ENCODE measurements around the gene LRP1B.
"Not testable (repeated sequence)": the region's sequence is repeated elsewhere in the genome, so short reads cannot be mapped to it uniquely, and the experiment has no call there.

LRP1B gene

DNA sequence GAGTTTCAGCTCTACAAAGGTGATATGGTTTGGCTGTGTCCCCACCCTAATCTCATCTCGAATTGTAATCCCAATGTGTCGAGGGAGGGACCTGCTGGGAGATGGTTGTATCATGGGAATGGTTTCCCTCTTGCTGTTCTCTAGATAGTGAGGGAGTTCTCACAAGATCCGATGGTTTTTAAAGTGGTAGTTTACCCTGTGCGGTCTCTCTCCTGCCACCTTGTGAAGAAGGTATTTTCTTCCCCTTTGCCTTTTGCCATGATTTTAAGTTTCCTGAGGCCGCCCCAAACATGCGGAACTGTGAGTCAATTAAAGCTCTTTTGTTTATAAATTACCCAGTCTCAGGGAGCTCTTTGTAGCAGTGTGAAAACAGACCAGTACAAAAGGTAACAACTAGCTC is 306.0 kb downstream of the LRP1B start:
- no peaks in the 10 kb centered on the region for H3K4me1 Mint-ChIP-seq (ENCODE audit: low read depth)
- DNase-seq (ENCODE audit: low spot score): no peak
- H3K27me3 Mint-ChIP-seq (ENCODE audit: low read depth): no peaks in the 10 kb centered on the region
- no peaks in the 10 kb centered on the region for H3K36me3 Mint-ChIP-seq (ENCODE audit: low read depth)
- no peak overlapping the region for H3K27ac Mint-ChIP-seq
- H3K4me3 Mint-ChIP-seq: no peak overlapping the region
- H3K9me3 Mint-ChIP-seq: peaks cover 21% of the 10 kb centered on the region

DNA sequence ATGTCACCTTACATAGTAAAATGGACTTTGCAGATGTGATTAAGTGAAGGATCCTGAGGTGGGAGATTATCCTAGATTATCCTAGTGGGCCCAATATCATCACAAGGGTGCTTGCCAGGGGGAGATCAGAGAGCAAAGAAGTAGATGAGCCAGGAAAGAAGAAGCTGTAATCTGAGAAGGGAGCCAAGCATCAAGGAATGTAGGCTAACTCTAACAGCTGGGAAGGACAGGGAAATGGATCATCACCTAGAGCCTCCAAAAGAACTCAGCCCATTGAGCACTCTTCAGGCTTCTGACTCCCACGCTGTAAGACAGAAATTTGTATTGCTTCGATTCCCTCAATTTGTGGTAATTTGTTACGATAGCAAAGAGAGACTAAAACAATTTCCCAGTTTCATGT is 309.9 kb downstream of the LRP1B start:
- H3K4me1 Mint-ChIP-seq (ENCODE audit: low read depth): no peaks in the 10 kb centered on the region
- no peak overlapping the region for H3K27ac Mint-ChIP-seq
- no peaks in the 10 kb centered on the region for H3K36me3 Mint-ChIP-seq (ENCODE audit: low read depth)
- peaks cover 32% of the 10 kb centered on the region for H3K9me3 Mint-ChIP-seq
- no peak overlapping the region for H3K4me3 Mint-ChIP-seq
- no peaks in the 10 kb centered on the region for H3K27me3 Mint-ChIP-seq (ENCODE audit: low read depth)
- DNase-seq (ENCODE audit: low spot score): no peak

DNA sequence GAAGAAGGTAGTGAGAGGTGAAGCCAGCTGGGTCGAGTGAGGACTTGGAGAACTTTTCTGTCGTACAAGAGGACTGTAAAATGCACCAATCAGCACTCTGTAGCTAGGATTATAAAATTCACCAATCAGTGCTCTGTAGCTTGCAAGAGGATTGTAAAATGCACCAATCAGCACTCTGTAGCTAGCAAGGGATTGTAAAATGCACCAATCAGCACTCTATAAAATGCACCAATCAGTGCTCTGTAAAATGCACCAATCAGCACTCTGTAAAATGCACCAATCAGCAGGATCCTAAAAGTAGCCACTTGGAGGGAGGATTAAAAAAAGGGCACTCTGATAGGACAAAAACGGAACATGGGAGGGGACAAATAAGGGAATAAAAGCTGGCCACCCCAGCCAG is 315.5 kb downstream of the LRP1B start:
- H3K27me3 Mint-ChIP-seq (ENCODE audit: low read depth); H3K36me3 Mint-ChIP-seq (ENCODE audit: low read depth); H3K4me3 Mint-ChIP-seq; H3K4me1 Mint-ChIP-seq (ENCODE audit: low read depth); DNase-seq (ENCODE audit: low spot score); H3K27ac Mint-ChIP-seq: not testable (repeated sequence)
- H3K9me3 Mint-ChIP-seq: peaks cover 49% of the 10 kb centered on the region

DNA sequence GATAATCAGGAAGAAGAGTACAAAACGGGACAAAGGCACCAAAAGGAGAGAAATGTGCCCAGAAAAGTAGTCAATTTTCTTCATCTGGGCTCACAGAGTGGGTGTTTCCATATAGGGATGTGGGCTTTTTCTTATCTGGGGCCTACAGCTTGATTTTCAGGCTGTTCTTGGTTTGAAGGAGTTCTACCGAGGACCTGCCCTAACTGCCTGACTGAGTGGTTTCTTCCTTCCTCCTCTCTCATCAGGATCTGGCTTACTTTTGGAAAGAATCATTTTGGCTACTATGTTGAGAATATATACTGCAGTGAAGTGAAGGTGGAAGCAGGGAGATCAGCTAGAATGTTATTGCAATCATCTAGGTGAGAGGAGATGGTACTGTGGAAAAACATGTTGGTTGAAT is 316.7 kb downstream of the LRP1B start:
- H3K4me3 Mint-ChIP-seq: no peak overlapping the region
- no peak overlapping the region for H3K27ac Mint-ChIP-seq
- peaks cover 54% of the 10 kb centered on the region for H3K9me3 Mint-ChIP-seq
- H3K4me1 Mint-ChIP-seq (ENCODE audit: low read depth): no peaks in the 10 kb centered on the region
- H3K36me3 Mint-ChIP-seq (ENCODE audit: low read depth): no peaks in the 10 kb centered on the region
- no peaks in the 10 kb centered on the region for H3K27me3 Mint-ChIP-seq (ENCODE audit: low read depth)
- DNase-seq (ENCODE audit: low spot score): no peak

DNA sequence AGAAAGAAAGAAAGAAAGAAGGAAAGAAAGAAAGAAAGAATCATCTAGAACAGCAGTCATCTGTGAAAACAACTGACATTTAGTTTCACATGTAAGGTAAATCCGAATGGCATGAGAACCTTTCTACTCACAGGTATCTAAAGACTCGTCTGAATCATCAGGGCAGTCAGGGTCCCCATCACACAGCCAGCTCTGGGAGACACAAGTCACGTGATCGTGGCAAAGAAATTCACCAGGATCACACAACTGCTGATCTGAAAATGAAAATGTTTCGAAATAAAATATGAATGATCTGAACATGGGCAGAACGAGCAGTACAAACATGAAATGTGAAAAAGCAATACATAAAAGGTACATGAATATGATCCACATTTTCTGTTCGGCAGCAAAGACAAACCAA is 320.7 kb downstream of the LRP1B start:
- DNase-seq (ENCODE audit: low spot score): no peak
- Mint-ChIP-seq H3K36me3 (ENCODE audit: low read depth) (no peaks in the 10 kb centered on the region), H3K4me3 (no peak overlapping the region), H3K27me3 (ENCODE audit: low read depth) (no peaks in the 10 kb centered on the region), H3K9me3 (peaks cover 60% of the 10 kb centered on the region), H3K4me1 (ENCODE audit: low read depth) (no peaks in the 10 kb centered on the region), H3K27ac (no peak overlapping the region)

DNA sequence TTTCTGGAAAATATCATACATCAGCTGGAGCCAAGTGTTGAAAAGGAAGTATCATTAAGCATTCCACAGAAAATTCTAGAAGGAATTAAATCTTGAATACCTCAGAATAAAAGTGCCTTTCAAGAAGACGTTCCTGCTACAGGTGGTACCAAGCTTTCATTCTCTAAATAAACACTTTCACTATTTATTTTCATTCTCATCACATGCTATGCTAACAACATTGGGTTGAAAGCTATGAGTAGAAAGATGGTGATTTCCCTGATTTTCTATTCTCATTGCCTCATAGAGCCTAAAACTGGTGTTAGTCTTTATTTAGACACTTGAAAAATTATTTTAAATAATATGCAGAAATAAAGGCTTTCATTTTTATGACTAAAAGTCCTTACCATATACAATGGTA is 324.7 kb downstream of the LRP1B start:
- Mint-ChIP-seq H3K36me3 (ENCODE audit: low read depth) (no peaks in the 10 kb centered on the region), H3K4me3 (no peak overlapping the region), H3K4me1 (ENCODE audit: low read depth) (no peaks in the 10 kb centered on the region), H3K27ac (no peak overlapping the region), H3K27me3 (ENCODE audit: low read depth) (no peaks in the 10 kb centered on the region), H3K9me3 (peaks cover 48% of the 10 kb centered on the region)
- DNase-seq (ENCODE audit: low spot score): no peak

DNA sequence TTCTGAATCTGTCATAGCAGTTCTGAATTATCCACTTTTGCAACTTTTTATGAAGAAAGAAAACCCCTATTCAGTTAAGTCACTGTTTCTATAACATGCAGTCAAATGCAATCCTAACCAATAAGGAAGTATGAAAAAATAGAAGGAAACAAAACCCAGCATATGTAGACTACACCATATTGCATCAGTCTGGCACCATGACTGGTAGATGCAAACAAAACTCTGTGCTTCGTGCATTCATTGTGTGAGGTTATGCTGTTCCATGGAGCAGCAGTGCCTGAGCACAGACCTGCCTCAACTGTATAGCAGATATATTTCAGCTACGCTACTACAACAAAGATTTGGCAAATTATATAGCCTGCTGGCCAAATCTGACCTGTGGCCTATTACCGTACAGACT is 325.5 kb downstream of the LRP1B start:
- no peak for DNase-seq (ENCODE audit: low spot score)
- no peak overlapping the region for H3K27ac Mint-ChIP-seq
- H3K9me3 Mint-ChIP-seq: peaks cover 45% of the 10 kb centered on the region
- H3K4me3 Mint-ChIP-seq: no peak overlapping the region
- H3K4me1 Mint-ChIP-seq (ENCODE audit: low read depth): no peaks in the 10 kb centered on the region
- no peaks in the 10 kb centered on the region for H3K27me3 Mint-ChIP-seq (ENCODE audit: low read depth)
- H3K36me3 Mint-ChIP-seq (ENCODE audit: low read depth): no peaks in the 10 kb centered on the region

DNA sequence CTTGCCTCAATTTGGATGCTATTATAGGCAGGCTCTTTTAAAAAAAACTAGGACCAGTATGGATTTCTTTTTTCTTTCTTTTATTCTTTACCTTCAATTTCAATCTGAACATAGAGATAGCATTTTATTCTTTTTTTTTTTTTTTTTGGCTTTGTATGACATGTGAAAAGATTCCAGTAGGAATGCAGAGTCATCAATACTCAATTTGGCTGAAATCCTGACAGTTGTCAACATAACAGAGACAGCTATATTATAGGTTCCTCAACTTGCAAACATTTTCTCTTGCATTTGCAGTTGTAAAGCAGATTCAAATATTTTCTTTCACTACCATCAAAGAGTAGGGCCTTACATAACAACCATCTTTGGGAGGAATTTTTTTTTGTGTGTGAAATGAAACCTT is 334.4 kb downstream of the LRP1B start:
- no peak for DNase-seq (ENCODE audit: low spot score)
- Mint-ChIP-seq H3K36me3 (ENCODE audit: low read depth) (no peaks in the 10 kb centered on the region), H3K4me1 (ENCODE audit: low read depth) (no peaks in the 10 kb centered on the region), H3K27ac (no peak overlapping the region), H3K27me3 (ENCODE audit: low read depth) (no peaks in the 10 kb centered on the region), H3K9me3 (peaks cover 10% of the 10 kb centered on the region), H3K4me3 (no peak overlapping the region)

DNA sequence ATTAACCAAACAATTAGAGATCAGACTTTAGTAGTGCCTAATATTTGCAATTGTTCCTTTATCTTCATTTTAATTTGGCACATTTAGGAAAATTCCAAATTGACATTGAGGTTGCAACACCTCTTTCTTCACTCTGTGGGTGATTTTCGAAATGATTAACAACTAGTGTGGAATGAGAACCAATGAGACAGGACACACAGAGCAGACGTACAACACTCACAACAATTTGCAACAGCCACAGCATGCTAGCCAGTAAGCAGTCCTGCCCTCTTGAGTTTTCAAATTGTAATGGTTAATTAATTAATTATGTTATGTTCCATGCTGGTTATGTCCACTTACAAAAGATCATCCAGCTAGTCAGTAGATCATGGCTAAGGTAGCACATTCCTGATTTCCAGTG is 339.3 kb downstream of the LRP1B start:
- Mint-ChIP-seq H3K9me3 (peaks cover 7% of the 10 kb centered on the region), H3K36me3 (ENCODE audit: low read depth) (no peaks in the 10 kb centered on the region), H3K27me3 (ENCODE audit: low read depth) (no peaks in the 10 kb centered on the region), H3K4me3 (no peak overlapping the region), H3K27ac (no peak overlapping the region), H3K4me1 (ENCODE audit: low read depth) (no peaks in the 10 kb centered on the region)
- no peak for DNase-seq (ENCODE audit: low spot score)

DNA sequence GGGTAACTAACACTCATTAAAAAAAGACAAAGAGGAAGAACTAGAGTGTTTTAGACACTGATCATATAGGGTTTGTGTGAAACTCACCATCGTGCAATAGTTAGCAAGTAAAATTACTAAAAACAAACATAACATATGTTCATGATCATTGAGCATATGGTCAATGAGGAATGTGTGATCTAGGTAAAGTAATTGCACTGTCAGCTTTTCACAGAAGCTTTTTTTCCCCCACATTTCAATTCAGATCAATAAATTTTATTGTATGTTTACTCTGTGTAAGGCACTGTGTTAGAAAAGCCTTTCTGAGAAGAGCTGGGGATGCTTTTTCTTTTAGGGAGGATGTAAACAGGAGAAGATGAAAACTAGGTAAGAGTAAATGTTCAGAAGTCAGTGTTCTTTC is 348.2 kb downstream of the LRP1B start:
- H3K27me3 Mint-ChIP-seq (ENCODE audit: low read depth): no peaks in the 10 kb centered on the region
- H3K4me1 Mint-ChIP-seq (ENCODE audit: low read depth): no peaks in the 10 kb centered on the region
- peaks cover 18% of the 10 kb centered on the region for H3K9me3 Mint-ChIP-seq
- no peaks in the 10 kb centered on the region for H3K36me3 Mint-ChIP-seq (ENCODE audit: low read depth)
- no peak for DNase-seq (ENCODE audit: low spot score)
- H3K27ac Mint-ChIP-seq: no peak overlapping the region
- H3K4me3 Mint-ChIP-seq: no peak overlapping the region

DNA sequence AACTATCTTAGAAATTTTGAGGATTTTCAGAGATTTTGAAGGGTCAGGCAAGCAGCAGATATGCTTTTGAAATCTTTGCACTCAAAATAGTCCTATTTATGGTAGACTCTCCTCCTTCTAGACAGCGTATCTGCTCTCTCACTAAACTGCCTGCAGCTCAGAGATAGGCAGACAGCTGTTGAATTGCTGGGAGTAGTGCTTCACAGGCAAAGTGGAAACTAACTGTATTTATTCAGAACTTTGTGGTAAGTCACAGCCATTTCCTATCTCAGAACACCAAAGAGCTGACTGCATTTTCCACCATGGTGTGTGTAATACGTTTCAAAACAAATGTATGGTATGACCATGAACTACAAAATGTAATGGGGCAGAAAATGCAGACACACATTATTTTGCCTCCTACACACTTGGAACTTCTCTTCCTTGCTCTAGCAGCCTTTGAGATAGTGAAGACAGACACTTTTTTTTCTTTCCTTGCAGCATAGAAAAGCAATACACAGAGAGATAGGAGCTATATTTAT is 352.4 kb downstream of the LRP1B start:
- H3K27ac Mint-ChIP-seq: no peak overlapping the region
- H3K4me3 Mint-ChIP-seq: no peak overlapping the region
- no peak for DNase-seq (ENCODE audit: low spot score)
- no peaks in the 10 kb centered on the region for H3K4me1 Mint-ChIP-seq (ENCODE audit: low read depth)
- H3K36me3 Mint-ChIP-seq (ENCODE audit: low read depth): no peaks in the 10 kb centered on the region
- H3K27me3 Mint-ChIP-seq (ENCODE audit: low read depth): no peaks in the 10 kb centered on the region
- peaks cover 21% of the 10 kb centered on the region for H3K9me3 Mint-ChIP-seq

DNA sequence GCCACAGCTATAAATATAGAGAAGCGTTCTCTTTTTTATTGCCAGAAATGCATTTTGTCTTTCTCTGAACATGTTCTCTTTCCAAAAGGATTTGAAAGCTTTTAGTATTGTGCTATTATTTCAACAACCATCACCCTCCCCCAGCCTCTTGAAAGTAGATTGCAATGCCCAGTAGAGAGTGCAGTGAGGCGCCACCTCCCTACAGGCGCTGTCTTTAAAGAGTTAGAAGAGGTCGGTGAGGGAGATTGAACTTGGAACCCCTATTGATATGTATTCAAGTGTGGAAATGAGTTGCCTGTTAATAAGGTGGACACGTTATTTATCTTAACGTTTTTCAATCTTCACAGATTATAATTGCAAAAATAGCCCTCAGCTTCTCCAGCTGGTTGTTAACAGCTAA is 360.3 kb downstream of the LRP1B start:
- H3K27me3 Mint-ChIP-seq (ENCODE audit: low read depth): no peaks in the 10 kb centered on the region
- H3K27ac Mint-ChIP-seq: no peak overlapping the region
- no peaks in the 10 kb centered on the region for H3K36me3 Mint-ChIP-seq (ENCODE audit: low read depth)
- DNase-seq (ENCODE audit: low spot score): no peak
- H3K9me3 Mint-ChIP-seq: peaks cover 17% of the 10 kb centered on the region
- no peaks in the 10 kb centered on the region for H3K4me1 Mint-ChIP-seq (ENCODE audit: low read depth)
- H3K4me3 Mint-ChIP-seq: no peak overlapping the region

DNA sequence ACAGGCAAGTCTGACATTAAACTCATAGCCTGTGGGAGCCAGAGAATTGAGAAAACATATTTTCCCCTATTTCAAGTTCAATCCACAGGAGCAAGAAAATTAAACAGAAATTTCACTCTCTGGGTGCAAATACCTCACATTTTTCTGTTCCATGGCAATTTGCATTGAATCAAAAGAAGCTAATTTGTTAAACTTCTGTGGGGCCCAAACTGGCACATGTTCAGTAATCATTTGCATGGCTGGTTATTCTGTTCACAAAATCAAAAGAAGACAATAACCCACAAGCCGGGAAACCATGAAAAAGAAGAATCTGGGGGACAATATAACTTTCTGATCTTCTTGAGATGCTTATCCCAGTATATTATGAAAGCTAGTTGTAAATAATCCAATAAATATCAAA is 363.1 kb downstream of the LRP1B start:
- Mint-ChIP-seq H3K27ac (no peak overlapping the region), H3K36me3 (ENCODE audit: low read depth) (no peaks in the 10 kb centered on the region), H3K4me3 (no peak overlapping the region), H3K27me3 (ENCODE audit: low read depth) (no peaks in the 10 kb centered on the region), H3K9me3 (peaks cover 9% of the 10 kb centered on the region), H3K4me1 (ENCODE audit: low read depth) (no peaks in the 10 kb centered on the region)
- no peak for DNase-seq (ENCODE audit: low spot score)

DNA sequence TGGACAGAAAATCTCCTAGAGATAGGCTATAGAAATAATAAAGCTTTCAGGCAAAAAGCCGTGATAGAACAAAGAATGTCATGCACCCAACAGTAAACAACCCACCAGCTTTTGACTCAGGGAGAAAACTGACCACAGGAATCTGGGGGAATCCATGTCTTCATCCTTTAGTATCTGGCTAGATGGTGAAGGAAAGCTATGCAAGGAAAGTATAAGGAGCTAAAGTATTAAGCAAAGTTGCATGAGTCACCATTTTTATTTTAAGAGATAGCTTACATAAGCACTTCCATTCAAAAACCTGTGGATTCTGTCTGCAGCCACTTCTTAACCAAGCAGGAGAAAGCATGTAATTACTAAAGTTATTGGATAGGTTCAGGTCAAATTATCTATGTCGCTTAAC is 363.8 kb downstream of the LRP1B start:
- H3K4me1 Mint-ChIP-seq (ENCODE audit: low read depth): no peaks in the 10 kb centered on the region
- no peak overlapping the region for H3K27ac Mint-ChIP-seq
- no peak for DNase-seq (ENCODE audit: low spot score)
- H3K9me3 Mint-ChIP-seq: peaks cover 6% of the 10 kb centered on the region
- no peak overlapping the region for H3K4me3 Mint-ChIP-seq
- no peaks in the 10 kb centered on the region for H3K27me3 Mint-ChIP-seq (ENCODE audit: low read depth)
- no peaks in the 10 kb centered on the region for H3K36me3 Mint-ChIP-seq (ENCODE audit: low read depth)

DNA sequence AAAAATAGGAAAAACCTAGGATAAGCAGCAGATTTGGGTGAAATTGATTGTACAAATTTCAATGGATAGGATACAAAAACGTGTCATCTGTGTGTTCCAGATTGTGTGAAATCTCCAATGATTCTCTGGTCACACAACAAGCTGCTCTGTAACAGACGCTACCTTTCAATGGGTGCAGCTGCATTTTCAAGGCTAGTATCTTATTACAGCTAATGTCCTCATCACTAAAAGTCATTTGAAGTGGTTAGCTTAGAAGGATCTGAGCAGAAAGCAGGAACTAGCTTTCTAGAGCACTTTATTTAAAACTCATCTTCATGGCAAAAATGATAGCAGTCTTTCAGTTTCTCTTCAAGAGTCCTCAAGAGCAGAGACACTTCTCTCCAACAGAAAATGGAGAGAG is 364.6 kb downstream of the LRP1B start:
- Mint-ChIP-seq H3K27ac (no peak overlapping the region), H3K4me1 (ENCODE audit: low read depth) (no peaks in the 10 kb centered on the region), H3K27me3 (ENCODE audit: low read depth) (no peaks in the 10 kb centered on the region), H3K9me3 (no peaks in the 10 kb centered on the region), H3K4me3 (no peak overlapping the region), H3K36me3 (ENCODE audit: low read depth) (no peaks in the 10 kb centered on the region)
- DNase-seq (ENCODE audit: low spot score): no peak
